Nephron (organoid): ENCODE results near the gene GBA2.

Experiments used
- H3K27ac Mint-ChIP-seq, 3 experiments: 2 replicates each; pipeline ENCODE4 v1.8.0; 2020; ENCODE audit warnings: mixed read lengths in 3 of 3, mild to moderate bottlenecking in 2 of 3, moderate library complexity in 1 of 3
- H3K27me3 Mint-ChIP-seq: 2 replicates; pipeline ENCODE4 v1.8.0; 2021; ENCODE audit warnings: low read depth, mild to moderate bottlenecking, moderate library complexity, mixed read lengths
- H3K36me3 Mint-ChIP-seq: 2 replicates; pipeline ENCODE4 v1.8.0; 2020; ENCODE audit warnings: low read depth, mixed read lengths
- H3K4me1 Mint-ChIP-seq: 2 replicates; pipeline ENCODE4 v1.8.0; 2020; ENCODE audit warnings: mixed read lengths
- H3K4me3 Mint-ChIP-seq, 3 experiments: 2 replicates each; pipeline ENCODE4 v1.8.0; 2020; ENCODE audit warnings: mild to moderate bottlenecking in 3 of 3, mixed read lengths in 3 of 3, moderate library complexity in 2 of 3
- H3K9me3 Mint-ChIP-seq: 2 replicates; pipeline ENCODE4 v1.8.0; 2020; ENCODE audit warnings: mixed read lengths
- TF ChIP-seq, protein P1 (sequence below), 3 experiments: fragments of 200-600 bp; sonication (generic); IDR thresholded peaks; one replicate each; pipeline ENCODE4 v1.5.0; 2021; ENCODE audit warnings: antibody characterized with exemption in 3 of 3; ENCODE audit not compliant: unreplicated experiment in 3 of 3

The GBA2 gene

DNA sequence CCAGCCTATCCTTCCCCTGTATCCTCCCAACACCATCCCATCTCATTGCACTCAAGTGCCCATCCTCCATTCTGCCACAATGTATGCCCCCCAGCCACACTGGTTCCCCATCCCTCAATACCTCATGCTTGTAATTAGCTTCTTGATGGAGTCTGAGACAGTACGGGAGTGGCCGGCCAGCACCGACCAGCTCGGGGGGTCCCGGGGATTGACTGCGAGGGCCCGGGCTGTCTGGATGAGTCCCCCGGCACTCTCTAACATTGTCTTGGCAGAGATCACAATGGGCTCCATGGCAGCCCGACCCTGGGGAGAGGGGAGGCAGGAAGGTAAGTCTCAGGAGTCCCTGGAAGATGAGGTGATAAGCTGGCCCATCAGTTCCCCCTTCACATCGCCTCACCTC lies 42.1 kb downstream of the GBA2 start:
- Mint-ChIP-seq H3K27ac (no peak overlapping the region), H3K4me1 (no peaks in the 10 kb centered on the region), H3K27me3 (no peaks in the 10 kb centered on the region), H3K36me3 (peaks cover 80% of the 10 kb centered on the region), H3K9me3 (no peaks in the 10 kb centered on the region), H3K4me3 (no peak overlapping the region)
- TF ChIP-seq, protein P1, sequence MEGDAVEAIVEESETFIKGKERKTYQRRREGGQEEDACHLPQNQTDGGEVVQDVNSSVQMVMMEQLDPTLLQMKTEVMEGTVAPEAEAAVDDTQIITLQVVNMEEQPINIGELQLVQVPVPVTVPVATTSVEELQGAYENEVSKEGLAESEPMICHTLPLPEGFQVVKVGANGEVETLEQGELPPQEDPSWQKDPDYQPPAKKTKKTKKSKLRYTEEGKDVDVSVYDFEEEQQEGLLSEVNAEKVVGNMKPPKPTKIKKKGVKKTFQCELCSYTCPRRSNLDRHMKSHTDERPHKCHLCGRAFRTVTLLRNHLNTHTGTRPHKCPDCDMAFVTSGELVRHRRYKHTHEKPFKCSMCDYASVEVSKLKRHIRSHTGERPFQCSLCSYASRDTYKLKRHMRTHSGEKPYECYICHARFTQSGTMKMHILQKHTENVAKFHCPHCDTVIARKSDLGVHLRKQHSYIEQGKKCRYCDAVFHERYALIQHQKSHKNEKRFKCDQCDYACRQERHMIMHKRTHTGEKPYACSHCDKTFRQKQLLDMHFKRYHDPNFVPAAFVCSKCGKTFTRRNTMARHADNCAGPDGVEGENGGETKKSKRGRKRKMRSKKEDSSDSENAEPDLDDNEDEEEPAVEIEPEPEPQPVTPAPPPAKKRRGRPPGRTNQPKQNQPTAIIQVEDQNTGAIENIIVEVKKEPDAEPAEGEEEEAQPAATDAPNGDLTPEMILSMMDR (IDR thresholded peaks at IDR 0.05; ENCODE audit: unreplicated experiment in 3 of 3), result no peak

DNA sequence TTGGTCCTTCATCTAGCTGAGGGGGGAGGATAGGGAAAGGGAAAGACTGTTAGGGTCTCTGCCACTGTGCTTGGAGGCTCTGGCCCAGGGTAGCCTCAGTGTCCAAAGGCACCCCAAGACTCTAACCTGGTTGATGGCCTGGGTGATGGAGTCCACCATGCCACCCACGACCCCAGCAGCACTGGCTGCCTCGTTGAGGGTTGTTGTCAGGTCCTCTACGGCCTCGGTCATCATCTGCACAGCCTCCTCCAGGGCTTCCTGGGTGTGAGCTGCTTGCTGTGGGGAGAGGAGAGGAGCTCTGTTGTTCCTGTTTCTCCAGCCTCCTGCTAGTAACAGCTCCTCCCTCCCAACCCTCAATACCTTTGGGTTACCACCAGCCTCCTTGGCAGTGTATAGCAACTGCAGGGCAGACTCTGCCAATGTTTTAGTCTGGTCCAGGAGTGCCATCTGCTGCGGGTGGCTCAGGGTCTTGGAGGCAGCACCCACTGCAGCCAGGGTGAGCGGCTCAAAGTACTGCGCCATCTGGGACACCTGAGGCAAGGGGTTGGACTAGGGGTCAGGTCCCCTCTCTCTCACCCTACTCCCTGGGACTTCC lies 43.1 kb downstream of the GBA2 start:
- Mint-ChIP-seq H3K4me3 (no peak overlapping the region), H3K4me1 (no peaks in the 10 kb centered on the region), H3K36me3 (peaks cover 71% of the 10 kb centered on the region), H3K9me3 (no peaks in the 10 kb centered on the region), H3K27me3 (no peaks in the 10 kb centered on the region), H3K27ac (no peak overlapping the region)
- TF ChIP-seq, protein P1 (IDR thresholded peaks at IDR 0.05; ENCODE audit: unreplicated experiment in 3 of 3), result no peak

DNA sequence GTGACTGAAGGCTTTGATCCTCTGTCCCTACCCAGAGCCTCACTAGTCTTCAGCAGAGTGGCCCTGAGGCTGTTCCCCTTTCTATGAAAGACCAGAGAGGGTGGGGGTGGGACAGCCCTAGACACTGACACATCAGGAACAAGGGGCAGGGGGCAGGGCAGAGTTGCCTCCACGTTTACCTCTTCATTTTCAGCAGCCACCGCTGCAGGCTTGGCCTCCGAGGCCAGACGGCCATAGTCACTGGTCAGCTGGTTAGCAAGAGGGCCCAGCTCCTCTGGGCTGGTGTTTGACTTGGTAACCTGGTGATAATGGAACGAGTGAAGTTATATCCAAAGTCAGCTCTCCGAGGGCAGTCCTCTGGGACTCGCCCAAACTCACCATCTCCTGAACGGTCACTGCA lies 43.7 kb downstream of the GBA2 start:
- no peaks in the 10 kb centered on the region for H3K27me3 Mint-ChIP-seq
- peaks cover 65% of the 10 kb centered on the region for H3K36me3 Mint-ChIP-seq
- no peaks in the 10 kb centered on the region for H3K4me1 Mint-ChIP-seq
- TF ChIP-seq, protein P1 (IDR thresholded peaks at IDR 0.05; ENCODE audit: unreplicated experiment in 3 of 3), result no peak
- no peak overlapping the region for H3K4me3 Mint-ChIP-seq
- H3K9me3 Mint-ChIP-seq, result no peaks in the 10 kb centered on the region
- H3K27ac Mint-ChIP-seq, result no peak overlapping the region

DNA sequence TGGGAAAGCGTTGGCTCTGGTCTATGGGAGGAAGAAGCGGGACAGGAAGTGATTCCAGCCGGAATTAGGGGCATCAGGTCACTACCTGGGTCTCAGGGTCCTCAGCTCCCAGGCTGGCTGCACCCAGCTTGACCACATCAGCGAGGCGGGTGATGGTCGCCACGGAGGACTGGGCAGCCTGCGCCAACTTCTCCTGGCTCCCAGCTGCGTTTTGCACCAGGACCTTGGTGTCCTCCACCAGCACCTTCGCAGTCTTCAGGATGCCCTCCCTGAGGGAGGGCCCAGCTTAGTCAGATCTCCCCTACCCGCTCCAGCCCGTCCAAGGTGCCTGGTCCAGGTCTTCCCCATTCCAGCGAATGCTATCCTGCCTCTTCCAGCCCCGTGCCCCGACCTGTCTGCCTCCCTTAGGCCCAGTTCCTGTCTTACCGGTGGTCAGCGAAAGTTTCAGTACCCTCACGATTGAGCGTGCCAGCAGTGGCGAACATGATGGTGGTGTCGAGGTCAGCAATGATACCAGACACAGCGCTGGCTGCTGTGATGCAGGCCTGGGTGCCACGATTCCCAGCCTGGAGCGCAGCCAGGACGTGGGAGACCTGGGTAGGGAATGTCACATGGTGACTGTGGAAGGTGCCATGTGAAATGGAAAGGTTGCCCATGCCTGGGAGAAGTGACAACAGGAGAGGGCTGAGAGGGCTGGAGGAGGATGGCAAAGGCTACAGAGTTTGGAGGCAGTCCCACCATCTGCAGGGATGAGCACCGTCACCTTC lies 44.9 kb downstream of the GBA2 start:
- H3K27ac Mint-ChIP-seq, result no peak overlapping the region
- TF ChIP-seq, protein P1 (IDR thresholded peaks at IDR 0.05; ENCODE audit: unreplicated experiment in 3 of 3), result no peak
- H3K36me3 Mint-ChIP-seq, result peaks cover 59% of the 10 kb centered on the region
- H3K27me3 Mint-ChIP-seq, result no peaks in the 10 kb centered on the region
- H3K9me3 Mint-ChIP-seq, result no peaks in the 10 kb centered on the region
- no peaks in the 10 kb centered on the region for H3K4me1 Mint-ChIP-seq
- H3K4me3 Mint-ChIP-seq, result no peak overlapping the region

DNA sequence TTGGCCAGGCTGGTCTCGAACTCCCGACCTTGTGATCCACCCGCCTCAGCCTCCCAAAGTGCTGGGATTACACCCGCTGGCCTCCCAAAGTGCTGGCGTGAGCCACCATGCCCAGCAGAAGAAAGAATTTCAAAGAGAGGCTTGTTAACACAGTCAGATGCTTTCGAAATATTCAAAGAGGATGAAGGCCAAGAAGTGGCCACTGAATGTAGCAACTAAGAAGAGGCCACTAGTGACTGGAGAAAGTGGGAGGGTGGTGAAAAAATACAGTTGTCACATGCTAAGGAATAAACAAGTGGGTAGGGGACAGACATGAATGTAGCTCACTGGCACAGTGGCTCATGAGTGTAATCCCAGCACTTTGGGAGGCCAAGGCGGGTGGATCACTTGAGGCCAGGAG lies 46.3 kb downstream of the GBA2 start:
- no peaks in the 10 kb centered on the region for H3K27me3 Mint-ChIP-seq
- no peaks in the 10 kb centered on the region for H3K4me1 Mint-ChIP-seq
- no peaks in the 10 kb centered on the region for H3K9me3 Mint-ChIP-seq
- peaks cover 45% of the 10 kb centered on the region for H3K36me3 Mint-ChIP-seq
- TF ChIP-seq, protein P1 (IDR thresholded peaks at IDR 0.05; ENCODE audit: unreplicated experiment in 3 of 3), result no peak
- no peak overlapping the region for H3K4me3 Mint-ChIP-seq
- no peak overlapping the region for H3K27ac Mint-ChIP-seq

DNA sequence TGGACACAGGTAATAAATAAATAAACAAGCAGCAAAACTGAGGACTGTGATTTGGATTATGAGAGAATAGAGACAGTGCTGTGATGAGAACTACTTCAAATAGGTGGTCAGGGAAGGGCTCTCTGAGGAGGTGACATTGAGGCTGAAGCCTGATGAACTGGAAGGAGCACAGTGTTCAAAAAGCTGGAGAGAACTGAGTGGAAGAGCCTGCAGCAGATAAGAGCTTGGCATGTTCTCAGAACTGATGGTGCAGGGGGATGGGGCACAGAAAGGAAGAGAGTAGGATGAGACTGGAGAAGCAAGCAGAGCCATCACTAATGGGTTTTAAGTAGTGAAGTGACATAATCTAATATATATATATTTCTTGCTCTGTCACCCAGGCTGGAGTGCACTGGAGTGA lies 48.1 kb downstream of the GBA2 start:
- peaks cover 29% of the 10 kb centered on the region for H3K36me3 Mint-ChIP-seq
- TF ChIP-seq, protein P1 (IDR thresholded peaks at IDR 0.05; ENCODE audit: unreplicated experiment in 3 of 3), result no peak
- H3K4me1 Mint-ChIP-seq, result peaks cover 6% of the 10 kb centered on the region
- H3K27me3 Mint-ChIP-seq, result no peaks in the 10 kb centered on the region
- no peak overlapping the region for H3K27ac Mint-ChIP-seq
- H3K4me3 Mint-ChIP-seq, result no peak overlapping the region
- H3K9me3 Mint-ChIP-seq, result no peaks in the 10 kb centered on the region
